NCI-H510A (cell line): ENCODE results near the gene ANO10.

Experiments used
- DNase-seq: peaks from one replicate; lab custom pipeline; 2025; lab: John Stamatoyannopoulos, UW

The ANO10 gene

DNA sequence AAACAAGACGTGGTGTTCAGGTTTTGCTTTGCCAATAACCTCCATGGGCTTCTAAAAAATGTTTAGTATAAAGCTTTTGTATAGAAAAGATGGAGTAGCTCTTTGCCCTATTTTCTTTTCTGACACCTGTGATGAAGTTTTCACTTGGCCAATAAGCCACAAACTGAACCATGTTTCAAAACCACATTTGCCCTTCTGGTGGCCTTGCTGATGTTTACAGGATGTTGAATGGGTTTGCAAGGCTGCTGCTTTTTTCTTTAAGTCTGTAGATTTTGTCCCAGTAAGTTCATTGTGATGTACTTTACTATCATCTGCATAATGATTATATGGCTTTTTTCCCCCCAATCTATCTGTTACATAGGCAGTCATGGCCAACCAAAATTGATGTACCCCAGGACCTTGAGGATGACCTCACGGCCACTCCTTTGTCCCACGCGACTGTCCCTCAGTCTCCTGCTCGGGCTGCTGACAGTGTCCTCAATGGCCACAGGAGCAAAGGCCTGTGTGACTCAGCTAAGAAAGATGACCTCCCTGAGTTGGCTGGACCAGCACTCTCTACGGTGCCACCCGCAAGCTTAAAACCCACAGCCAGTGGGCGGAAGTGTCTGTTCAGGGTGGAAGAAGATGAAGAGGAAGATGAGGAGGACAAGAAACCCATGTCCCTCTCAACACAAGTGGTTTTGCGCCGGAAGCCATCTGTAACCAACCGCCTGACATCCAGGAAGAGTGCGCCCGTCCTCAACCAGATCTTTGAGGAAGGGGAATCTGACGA, 274.6 kb downstream of the ANO10 start:
- DNase-seq: no peak

DNA sequence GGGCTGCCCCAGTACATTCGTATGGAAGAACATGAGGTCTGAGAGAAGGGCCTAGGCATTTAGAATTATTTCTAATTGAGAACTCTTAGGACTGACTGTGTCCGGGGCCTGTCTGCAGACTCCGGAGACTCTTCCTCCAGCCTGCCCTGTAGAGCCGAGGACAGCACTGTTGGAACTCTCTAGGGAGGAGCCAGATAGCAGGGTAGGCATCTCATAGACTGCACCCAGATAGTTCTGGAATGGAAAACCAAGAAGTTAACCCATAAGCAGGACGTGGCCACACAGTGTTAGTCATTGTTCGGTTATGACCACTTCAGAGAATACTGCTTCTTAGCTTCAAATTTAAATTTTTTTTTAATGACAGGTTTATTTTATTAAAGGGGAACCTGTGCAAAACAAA, 275.9 kb downstream of the ANO10 start:
- no peak for DNase-seq

DNA sequence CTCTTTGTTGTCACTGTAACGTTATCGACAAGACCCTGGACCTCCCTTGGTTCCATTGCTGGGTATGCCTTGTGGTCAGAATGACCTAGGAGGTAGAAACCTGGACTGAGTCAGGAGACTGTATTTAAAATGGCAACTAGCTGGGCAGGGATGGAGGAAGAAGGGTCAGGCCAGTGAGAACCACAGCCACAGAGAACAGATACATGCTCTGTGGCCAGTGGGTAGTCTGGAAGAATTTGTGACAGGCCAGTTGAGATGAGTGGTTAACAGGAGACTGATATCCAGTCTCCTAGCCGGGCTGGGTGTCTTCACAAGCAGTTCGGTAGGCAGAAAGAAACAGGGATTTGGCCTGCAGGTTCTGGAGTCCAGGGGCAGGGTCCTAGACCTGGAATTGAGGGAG, 276.6 kb downstream of the ANO10 start:
- no peak for DNase-seq

DNA sequence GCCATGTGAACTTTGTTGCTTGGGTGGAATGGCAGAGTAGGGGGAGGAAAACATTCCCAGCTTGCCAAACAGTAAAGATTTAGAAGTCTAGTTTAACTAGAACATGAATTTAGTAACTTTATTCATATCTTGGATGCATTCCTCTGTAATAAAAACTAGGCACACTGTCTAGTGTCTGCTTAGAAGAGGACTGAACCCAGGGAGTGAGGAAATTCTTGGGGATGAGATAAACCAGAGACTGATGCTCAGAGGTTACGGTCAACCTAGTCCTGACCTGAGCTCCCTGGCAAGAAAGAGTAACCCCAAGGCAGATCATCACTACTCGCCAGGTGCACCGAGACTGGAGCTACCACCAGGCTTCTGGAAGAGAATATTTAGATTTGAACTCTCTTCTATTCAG, 277.3 kb downstream of the ANO10 start:
- no peak for DNase-seq

DNA sequence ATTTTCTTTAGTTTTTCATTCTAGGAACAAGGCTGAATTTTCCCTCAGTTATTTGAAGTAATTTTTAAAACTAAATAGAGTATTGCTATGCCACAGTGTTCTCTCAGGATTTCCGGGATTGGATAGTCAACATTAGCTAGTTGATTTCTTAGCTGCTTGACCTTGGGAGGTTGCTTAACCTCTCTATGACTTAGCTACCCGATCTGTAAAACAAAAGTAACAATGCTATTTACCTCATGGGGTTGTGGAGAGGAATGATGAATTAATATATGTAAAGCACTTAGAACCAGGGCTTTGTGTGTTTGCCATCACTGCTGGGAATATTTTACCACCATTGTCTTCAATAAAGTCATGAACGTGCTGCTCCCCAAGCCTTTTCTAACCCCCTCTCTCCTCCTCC, 278.0 kb downstream of the ANO10 start:
- DNase-seq: no peak

DNA sequence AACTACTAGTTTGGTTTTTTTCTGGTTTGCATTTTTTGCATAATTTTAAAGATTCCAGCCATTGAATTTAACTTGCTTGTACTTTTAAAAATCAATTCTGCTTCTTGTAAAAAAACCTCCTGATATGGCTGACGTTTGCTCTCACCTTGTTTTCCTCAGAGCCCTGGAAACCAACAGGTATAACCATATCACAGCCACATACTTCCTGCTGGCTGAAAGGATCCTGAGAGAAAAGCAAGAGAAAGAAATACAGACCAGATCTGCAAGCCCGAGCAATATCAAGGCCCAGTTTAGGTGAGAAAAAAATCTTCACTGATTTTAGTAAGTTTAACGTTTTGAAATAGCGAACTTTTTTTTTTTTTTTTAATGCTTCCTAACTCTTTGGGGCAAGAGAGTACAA, 278.6 kb downstream of the ANO10 start:
- DNase-seq: no peak

DNA sequence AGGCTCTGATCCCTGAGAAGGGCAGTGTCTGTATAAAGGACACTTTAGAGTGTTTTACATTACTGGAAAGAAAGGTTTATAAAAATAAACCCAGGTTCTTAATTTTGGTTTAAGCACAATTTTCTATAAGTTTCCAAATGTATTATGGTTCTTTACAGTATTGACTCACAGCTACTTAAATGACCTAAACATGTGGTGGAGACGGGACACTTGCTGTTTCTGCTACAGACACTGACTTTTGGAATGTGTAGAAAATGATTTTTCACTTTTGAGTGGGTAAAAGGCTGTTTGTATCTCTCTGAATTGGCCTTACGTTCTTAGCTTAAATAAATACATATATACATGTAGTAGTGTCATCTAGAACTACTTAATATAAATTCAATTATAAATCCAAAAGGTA, 280.0 kb downstream of the ANO10 start:
- no peak for DNase-seq

DNA sequence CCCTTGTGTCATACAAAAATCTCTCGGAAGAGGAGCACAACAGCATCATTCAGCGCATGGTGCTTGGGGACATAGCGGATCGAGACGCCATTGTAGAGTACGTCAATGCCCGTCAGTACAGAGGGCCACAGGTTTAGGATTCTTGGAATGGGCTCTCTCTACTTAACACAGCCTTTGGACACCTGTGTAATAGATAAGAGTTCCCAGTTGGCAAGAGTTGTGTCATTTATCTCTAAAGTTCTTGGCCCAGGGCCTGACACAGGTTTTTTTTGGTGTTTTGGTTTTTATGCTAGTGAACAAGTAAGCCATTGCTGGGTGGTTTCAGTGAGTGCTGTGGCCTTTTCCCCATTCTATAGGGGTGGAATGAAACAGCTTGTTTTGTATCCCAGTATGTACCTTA, 281.4 kb downstream of the ANO10 start:
- no peak for DNase-seq

DNA sequence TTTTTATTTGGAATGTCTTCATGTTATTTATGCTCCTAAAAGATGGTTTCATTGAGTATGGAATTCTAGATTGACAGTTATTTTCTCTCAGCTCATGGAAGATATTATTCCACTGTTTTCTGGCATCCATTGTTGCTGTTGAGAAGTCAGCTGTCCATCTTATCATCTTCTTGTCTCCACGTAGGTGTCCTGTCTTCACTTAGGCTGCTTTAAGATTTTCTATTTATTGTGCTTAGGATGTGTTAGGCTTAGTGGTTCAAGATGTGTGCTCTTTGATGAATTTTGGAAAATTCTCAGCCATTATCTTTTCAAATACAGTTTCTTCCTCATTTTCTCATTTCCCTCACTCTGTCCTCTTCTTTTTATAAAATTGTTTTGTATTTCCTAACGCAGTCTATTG, 283.5 kb downstream of the ANO10 start:
- DNase-seq: no peak

DNA sequence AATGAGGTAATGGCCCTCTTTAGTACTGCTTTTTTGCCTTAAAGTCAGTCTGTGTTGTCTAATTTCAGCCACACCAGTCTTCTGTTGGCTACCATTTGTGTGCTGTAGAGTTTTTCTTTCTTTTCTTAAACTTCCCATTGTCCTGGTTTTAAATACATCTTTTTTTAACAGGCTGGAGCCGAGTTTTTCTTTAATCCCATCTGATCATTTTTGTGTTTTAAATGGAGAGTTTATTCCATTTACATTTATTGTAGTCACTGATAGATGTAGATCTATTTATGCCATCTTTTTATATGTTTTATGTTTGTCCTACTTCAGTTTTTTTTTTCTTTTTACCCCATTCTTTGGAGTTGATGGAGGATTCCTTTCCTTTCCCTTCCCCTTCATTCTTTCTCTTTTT, 286.0 kb downstream of the ANO10 start:
- no peak for DNase-seq

DNA sequence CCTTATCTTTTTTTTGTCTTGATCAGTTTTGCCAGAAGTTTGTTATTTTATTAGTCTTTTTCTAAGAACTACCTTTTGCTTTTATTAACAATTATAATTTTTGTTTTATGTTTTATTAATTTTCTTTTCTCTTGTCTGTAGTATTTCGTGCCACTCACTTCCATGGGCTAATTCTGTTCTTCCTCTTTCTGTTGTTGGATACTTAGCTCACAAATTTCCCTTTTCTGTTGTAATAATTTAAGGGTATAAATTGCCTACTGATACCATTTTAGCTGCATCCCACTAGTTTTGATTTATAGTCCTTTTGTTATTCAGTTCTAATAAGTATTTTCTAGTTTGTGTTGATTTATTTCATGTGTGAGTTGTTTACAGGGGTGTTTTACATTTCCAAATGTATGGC, 286.8 kb downstream of the ANO10 start:
- no peak for DNase-seq

DNA sequence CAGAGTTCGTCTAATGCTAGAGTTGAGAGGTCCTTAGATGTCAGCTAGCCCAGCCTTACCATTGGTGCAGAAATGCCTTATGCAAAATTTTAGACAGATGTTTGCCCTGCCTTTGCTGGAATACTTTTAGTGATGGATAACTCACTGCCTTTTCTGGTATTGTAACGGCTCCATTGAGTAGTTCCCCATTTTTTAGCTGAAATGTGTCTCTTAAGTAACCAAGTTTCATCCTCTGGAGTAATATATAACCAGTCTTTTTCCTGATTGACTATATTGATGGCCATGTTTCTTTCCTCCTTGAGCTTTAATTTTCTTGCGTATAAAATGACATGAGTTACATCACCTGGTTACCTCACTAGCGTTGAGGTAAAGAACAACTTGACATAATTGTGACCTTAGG, 290.4 kb downstream of the ANO10 start:
- no peak for DNase-seq

DNA sequence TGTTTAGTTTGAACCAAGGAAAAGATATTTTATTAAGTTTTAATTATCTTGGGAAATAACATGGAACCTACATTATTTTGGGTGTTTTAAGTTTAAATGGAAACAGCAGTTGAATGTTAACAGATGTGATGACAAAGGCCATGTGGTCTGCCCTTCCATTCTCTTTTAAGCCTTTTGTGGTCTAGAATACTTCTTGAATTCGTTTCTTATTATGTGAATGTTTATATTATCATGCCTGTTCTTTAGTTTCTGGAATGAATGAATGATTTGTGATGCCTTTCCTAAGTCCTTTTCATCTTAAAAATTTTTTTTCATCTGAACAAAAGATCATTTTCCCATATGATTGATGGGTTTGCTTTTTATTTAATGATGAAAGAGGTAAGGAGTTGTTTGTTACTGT, 290.8 kb downstream of the ANO10 start:
- DNase-seq: no peak

DNA sequence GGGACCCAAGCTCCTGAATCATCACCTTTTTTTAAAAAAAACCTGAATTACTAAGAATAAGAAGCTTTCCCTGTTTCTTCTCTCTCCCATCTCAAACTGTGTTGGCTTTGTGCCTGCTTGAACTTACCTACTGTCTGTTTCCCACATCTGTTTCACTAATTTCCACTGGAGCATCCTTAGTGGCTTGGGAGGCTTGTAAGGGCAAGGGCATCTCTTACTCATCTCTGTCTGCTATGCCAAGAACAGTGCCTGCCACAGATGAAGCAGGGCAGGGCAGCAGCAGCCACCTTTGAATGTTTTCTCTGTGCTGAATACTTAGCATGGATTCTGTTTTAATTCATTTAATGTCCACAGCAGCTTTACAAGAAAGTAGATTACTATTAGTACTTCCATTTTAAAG, 293.2 kb downstream of the ANO10 start:
- DNase-seq: no peak

DNA sequence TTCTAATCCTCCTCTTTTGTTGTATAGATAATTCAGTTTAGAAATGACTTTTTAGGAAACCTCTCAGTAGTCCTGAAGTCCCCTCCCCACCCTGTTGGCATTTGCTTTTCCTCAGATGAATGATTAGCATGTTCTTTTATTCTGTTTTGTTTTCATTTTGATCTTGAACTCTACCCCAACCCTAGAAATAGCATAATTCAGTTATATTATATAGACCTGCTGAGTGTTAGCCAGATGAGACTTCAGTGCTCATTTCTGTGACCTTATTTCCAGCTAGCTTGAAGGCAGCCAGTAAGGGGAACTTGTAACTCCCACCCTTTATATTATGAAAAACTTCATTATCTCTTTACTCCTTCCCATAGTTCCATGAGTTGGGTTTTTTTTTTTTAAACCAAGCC, 294.2 kb downstream of the ANO10 start:
- DNase-seq: no peak

DNA sequence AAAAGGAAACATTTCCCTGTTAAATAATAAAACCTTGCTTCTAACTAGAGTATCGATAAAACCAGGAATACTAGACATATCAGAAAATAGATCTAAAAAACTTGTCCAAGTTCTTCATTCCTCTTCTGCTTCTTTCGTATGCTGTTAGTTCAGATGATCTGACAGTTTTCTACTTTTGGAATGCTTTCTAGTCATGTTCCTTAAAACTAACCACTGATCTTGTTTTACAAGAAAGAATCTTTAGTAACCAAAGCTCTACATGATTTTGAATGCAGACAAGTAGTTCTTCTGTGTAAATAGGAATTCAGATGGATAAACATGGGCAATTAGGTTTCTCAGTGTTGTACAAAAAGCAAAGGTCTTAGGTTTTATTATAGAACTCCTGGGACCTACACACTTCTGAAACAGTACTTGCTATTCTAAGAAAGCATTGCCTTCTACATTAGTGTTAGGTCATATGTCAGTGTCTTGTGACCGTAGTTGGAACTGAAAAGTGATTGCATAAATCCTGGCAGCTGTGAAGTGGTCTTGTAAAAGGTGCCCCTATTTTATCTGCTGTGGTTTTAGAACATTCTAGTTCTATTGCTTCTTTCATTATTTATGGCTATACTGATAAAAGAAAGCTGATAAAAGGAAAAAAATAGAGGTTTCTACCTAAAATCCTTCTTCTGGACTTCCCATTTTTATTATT, 294.8 kb downstream of the ANO10 start:
- no peak for DNase-seq

DNA sequence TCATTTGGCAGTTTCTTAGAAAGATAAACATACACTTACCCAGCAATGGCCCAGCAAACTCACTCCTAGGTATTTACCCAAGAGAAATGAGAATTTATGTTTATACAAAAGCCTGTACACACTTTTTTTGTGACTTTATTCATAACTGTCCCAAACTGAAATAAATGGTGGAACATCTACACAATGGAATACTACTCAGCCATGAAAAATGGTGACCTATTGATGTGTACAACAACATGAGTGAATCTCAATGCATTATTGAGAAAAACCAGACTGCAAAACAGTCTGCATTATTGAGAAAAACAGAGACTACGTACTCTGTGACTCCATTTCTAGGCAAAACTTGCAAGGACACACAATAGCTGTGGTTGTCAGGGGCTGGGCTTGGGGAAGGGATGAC, 298.3 kb downstream of the ANO10 start:
- DNase-seq: no peak

DNA sequence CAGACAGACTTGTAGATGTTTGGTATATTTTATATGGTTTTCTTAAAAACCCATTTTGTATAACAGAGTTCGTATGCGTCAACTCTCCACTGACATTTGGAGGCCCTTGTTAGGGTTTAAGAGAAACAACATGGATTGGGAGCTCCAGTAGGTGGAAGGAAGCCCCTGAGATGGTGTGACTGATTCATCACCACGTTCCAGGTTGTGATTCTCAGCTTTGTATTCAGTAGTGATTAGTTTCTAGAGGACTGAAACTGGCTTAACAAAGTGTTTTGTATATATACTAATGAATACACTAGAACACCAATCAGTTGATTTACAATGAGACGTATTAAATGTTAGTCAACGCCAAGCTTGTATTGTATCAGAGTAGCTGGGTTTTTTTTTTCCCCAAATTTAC, 301.5 kb downstream of the ANO10 start:
- DNase-seq: no peak

DNA sequence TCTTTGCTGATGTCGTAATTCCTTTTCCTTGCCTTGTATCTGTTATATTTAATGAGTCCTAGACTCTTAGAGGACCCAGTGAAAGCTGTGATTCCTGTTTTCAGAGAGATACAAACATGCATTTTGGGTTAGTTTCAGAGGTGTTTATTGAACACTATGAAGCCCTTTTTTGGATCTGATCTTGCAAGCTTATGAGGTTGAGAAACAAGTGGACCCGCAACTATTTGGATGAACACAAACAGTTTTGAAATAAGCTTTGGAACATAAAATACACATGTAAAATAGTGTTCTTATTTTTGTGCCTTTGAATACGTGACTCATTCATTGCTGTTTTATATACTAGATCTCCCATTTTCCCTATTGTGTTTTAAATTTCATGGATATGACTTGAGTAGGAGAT, 302.0 kb downstream of the ANO10 start:
- no peak for DNase-seq

DNA sequence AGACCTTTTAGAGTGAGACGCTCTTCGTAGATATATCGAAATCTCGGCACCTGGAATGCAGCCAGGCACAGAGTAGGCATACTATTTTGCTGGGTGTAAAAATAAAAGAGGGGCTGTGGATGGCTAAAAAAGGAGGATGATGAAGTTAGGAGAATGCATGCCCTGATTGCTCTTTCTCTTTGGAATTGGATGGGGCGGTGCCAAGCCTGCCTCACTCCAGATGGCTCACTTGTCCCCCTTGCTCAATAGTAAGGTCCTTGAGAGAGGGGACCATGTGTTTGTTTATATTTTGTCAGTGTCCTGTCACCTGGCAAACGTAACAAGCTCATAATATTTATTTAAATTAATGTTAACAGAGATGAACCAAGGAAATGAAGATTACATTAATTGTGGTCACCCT, 302.4 kb downstream of the ANO10 start:
- no peak for DNase-seq

DNA sequence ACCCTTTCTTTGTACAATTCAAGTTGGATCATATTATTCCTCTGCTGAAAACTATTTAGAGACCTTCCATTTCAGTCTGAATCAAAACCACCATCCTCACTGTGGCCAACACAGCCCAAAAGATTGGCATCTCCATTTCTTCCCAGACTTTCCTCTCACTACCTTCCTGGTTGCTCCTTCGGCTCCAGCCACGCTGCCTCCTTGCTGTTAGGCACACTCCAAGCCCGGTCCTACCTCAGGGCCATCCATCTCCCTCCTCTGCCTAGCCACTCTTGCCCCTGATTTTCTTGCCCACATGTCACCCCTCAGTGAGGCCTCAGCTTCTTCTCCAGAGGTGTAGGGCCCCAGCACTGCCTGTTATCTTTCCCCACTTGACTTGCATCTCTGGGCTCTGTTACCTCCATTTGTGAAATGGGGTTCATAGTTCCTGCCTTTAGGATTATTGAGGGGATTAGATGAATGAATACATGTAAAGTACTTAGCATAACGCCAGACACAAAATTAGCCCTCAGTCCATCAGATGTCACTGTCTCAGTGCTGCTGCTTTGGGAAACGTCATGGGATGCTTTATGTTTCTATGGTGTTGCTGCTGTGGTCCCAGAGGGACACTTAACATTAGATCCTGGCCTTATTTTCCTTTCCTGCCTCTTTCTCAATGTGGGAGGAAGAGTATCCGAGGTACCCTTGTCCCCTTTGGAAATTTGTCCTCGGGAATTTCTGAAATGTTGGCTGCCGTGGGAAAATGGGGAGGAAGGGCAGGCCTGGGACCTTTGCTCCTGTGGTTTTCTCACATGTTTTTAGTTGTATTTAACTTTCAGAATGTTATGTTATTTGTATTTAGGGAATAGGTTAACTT, 304.1 kb downstream of the ANO10 start:
- no peak for DNase-seq

DNA sequence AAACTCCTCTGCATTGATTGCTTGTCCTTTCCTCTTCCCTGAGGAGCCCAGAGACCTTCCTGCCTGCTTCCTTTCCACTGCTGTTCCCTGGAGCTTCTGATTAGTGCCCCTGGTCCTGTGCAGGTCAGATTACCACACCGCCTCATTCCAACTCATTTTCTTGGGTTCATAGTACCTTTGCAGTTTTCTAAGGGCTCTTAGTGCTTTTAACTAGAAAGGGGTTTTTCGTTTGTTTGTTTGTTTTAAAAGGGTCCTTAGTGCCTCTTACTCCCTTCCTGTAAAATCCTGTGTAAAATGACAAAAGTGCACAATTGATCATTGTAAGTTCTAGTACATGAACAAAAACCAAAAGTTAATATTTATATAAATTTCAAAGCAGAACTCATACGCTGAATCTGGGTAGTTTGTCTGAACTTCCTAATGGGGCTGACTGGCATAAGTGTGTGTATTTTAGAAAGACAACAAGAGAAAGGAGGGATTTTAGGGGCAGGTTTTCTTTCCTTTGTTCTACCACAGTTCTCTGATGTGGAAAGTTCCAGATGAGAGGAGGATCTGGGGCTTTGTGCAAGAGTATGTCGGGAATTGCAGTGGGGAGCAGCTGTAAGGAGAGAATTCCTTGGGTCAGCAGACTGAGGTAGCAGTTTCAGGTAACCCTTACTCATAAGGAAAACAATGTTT, 304.9 kb downstream of the ANO10 start:
- DNase-seq: no peak
